Cardiac fibroblast (primary cell): ENCODE results near the gene KRT3.

Experiments used
- DNase-seq, 2 donors: peaks; one replicate each; pipeline versions ENCODE4 v3.0.0 to v3.0.0-alpha.2; 2010; ENCODE audit warnings: low read depth in 2 of 2
- H3K4me3 ChIP-seq, 2 donors: replicated peaks in 1 of 2; 1 replicate in 1 of 2; 2 replicates in 1 of 2; pipeline ENCODE4 v1.5.1; 2011; ENCODE audit warnings: low read depth in 2 of 2, low read length in 2 of 2, mild to moderate bottlenecking in 2 of 2, moderate library complexity in 1 of 2
- TF ChIP-seq, protein P1 (sequence below): IDR thresholded peaks from one replicate; pipeline ENCODE4 v1.5.1; 2011; ENCODE audit warnings: low read depth, mild to moderate bottlenecking, low read length, inconsistent platforms

The KRT3 gene

DNA sequence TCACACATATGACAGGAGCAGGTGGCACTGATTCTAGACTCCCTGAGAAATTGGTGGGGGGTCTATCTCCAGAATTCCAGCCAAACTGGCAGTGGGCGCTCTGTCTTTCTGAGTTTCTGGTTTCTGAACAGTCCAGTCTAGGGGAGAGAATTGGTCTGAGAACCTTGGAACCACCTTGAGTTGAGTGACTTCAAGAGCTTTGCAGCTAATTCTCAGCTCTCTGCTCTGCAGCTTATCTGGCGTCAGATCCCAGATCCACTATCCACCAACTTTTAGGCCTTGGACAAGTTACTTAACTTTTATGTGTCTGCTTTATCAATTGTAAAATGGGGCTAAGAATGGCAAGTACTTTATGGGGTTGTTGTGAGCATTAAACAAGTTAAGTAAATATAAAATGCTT lies 17.1 kb downstream of the KRT3 start:
- TF ChIP-seq, protein P1, sequence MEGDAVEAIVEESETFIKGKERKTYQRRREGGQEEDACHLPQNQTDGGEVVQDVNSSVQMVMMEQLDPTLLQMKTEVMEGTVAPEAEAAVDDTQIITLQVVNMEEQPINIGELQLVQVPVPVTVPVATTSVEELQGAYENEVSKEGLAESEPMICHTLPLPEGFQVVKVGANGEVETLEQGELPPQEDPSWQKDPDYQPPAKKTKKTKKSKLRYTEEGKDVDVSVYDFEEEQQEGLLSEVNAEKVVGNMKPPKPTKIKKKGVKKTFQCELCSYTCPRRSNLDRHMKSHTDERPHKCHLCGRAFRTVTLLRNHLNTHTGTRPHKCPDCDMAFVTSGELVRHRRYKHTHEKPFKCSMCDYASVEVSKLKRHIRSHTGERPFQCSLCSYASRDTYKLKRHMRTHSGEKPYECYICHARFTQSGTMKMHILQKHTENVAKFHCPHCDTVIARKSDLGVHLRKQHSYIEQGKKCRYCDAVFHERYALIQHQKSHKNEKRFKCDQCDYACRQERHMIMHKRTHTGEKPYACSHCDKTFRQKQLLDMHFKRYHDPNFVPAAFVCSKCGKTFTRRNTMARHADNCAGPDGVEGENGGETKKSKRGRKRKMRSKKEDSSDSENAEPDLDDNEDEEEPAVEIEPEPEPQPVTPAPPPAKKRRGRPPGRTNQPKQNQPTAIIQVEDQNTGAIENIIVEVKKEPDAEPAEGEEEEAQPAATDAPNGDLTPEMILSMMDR = no peak
- H3K4me3 ChIP-seq = no peak overlapping the region
- no peak for DNase-seq

DNA sequence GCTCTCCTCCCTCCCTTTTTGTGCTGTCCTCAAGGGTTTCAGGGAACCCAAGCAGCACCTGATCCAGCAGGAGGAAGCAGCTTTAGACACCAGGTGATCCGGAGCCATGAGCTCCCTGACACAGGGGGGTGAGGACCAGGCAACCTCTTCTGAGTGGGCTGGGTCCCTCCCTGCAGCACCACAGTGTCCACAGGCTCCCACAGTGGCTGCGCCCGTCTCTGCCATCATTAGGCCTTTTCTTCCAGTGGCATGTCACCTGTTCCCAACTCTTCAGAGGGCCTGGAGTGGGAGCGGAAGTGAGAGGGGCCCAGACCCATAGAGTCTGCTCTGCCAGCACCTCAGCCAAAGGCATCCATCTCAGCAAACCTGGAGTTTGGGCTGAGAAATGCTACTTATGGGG lies 18.4 kb downstream of the KRT3 start:
- TF ChIP-seq, protein P1 = no peak
- no peak overlapping the region for H3K4me3 ChIP-seq
- DNase-seq = no peak

DNA sequence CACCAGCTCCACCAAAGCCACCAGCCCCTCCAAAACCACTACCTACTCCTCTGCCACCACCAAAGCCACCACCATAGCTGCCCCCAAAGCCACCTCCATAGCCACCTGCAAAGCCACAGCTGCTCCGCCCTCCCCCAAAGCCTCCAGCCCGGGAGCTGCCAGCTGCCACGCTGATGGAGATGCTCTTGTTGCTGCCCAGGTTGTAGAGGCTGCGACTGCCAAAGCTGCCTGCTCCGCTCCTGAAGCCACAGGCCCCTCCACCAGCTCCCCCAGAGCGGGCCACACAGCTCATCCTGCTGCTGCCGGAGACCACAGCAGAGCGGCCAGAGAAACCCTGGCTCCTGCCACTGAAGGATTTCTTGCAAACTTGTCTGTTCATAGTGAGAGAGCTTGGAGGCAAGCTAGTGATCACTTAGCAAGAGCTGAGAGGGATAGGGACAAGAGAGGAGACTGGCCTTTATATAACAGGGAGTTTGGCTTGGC lies 19.0 kb downstream of the KRT3 start, which contains the start of gene KRT76:
Gene KRT76 (minus strand): TSS at position 433 of the 483 bp plus-strand sequence. CDS start 54 bp downstream, at position 379.
- no peak for DNase-seq
- no peak within 1 kb of the TSS for H3K4me3 ChIP-seq
- TF ChIP-seq, protein P1 = no peak

DNA sequence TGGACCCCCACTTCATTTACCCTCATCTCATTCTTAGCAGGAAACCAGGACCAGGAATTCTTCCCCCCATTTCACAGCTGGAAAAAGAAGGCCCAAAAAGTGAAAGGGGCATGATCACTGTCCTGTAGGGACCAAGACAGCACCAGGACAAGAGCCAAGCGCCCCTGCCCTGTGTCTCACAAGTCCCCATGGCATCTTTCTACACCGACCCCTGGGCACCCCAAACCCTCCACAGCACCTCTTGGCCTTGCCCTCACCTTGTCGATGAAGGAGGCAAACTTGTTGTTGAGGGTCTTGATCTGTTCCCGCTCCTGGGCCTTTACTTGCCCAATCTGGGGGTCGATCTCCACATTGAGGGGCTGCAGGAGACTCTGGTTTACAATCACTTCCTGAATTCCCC lies 19.5 kb downstream of the KRT3 start:
- TF ChIP-seq, protein P1 = no peak
- no peak for DNase-seq
- H3K4me3 ChIP-seq = no peak overlapping the region

DNA sequence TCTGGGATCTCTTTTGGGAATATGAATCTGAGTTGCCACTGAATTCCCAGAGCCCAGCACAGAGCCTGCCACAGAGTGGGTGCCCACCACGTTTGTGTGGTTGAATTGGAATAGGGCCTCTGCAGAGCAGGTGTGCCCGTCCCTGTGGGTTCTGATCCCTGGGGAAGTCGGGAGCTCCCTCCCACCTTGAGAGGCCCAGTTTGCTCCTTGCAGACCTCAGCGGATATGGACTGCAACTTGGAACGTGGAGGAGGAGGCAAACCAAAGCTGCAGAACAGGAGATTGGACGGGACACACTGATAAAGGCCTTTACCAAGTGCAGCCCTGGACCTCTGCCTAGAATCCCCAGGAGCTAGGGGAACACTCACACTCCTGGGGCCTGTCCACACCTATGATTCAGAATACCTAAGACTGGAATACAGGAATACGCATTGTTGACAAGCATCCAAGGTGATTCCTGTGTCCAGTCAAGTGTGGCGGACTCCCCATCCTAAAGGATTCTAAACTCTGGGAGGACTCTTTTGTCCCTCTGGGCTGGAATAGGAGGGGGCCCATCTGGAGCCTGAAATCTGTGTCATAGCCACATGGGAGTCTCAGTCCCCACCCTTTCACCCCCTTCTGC lies 21.2 kb downstream of the KRT3 start:
- no peak overlapping the region for H3K4me3 ChIP-seq
- no peak for DNase-seq
- TF ChIP-seq, protein P1 = no peak

DNA sequence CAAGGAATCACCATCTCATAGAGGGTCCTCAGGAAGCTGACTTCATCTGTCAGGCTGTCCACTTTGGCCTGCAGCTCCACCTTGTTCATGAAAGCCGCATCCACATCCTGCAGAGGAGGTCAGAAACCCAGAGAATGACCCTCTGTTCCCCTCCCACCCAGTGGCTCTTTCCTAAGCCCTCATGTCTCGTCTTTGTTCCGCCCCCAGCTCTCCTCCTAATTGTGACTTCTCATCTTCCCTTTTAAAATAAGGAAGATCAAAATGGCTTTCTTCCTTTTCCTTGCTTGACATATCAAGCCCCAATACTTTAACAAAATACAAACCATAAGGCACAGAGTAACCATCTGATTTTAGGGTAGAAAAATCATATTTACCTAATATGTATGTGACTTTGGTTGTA lies 23.1 kb downstream of the KRT3 start:
- DNase-seq = no peak
- no peak overlapping the region for H3K4me3 ChIP-seq
- TF ChIP-seq, protein P1 = no peak

DNA sequence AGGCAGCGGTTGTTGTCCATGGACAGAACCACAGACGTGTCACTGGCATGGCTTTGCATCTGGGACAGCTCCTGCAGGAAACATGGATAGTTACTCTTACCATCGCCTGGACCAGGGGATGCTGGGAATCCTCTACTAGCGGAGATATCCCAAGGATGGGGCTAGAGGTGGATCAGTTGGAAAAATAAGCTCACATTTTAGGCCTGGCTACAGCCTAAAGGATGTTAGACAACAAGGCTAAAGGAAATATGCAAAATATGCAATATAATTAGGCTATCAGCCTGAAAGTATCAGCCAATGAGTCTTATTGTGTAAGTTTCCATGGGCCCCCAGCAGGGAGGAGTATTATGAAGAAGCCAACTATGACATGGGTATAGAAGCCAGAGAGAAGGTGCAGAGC lies 23.7 kb downstream of the KRT3 start:
- TF ChIP-seq, protein P1 = no peak

More for the DNA sequence above, 23.7 kb downstream of the KRT3 start:
- DNase-seq = no peak
- no peak overlapping the region for H3K4me3 ChIP-seq
